ENCODE data around the gene ERN1. TPM values are rescaled to one million over a fixed set of nuclear protein-coding genes. Genes with fewer than 3 reads are reported as not detected.

The ERN1 gene
- polyA plus RNA-seq, 3 donors = 11.0 to 27.5 (median 13.7) TPM

DNA sequence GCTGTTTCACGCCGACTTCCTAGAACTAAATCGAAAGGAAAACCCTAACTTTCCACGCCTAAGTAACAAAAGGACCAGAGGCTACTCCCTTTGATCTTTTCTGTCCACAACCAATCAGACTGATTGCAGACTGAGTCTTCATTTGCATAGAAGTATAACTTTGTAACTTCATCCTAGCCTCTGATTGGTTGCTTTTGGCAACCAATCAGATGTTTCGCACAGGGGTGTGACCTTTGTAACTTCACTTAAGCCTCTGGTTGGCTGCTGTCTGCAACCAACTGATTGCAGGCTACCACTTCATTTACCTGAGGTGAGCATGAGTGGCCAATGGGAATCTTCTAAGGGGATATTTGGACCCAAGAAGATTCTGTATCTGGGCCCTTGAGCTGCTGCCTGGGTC, 92.1 kb downstream of the ERN1 start:
- 100% methylated on average over 1 of the region's 5 CpGs for WGBS (ENCODE audit: insufficient coverage)
- no peaks in the 10 kb centered on the region for H3K4me1 Mint-ChIP-seq

DNA sequence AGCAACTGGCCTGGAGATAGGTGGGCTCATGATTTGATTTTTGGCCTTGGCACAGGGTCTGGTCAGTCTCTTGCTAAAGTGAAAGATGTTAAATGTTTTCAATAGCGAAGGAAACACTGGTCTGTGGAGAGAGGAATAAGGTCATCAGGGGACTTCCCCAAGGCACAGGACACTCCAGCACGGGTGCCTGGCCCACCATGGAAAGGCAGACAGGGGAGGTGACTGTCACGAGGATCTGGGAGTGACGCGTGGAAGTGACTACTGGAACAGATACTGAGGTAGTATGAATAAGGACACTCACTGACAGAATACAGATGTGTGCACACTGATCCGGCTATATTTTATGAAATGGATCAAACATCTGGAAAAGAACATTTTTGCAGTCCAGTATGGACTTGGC, 92.8 kb downstream of the ERN1 start:
- intact Hi-C loops (cut with micrococcal nuclease) = loop anchor here in 1 of 2 donors (10.0 kb wide), 1 partner anchor 238 kb away; no protein-coding TSS in a partner anchor
- H3K27ac ChIP-seq (ENCODE audit: low read depth in 1 of 2, low read length in 2 of 2) = no peak overlapping the region
- Mint-ChIP-seq H3K9me3 (no peaks in the 10 kb centered on the region), H3K27ac (no peak overlapping the region), H3K36me3 (peaks cover 46 to 50% of the 10 kb centered on the region in 2 donors), H3K4me1 (no peaks in the 10 kb centered on the region), H3K4me3 (no peak overlapping the region), H3K27me3 (ENCODE audit: low read depth in 3 of 3) (no peaks in the 10 kb centered on the region)
- H3K4me2 ChIP-seq (replicated peaks; ENCODE audit: extremely low read depth, low read length, poor library complexity, severe bottlenecking) = no peak overlapping the region
- H3K4me3 ChIP-seq (replicated peaks in 1 of 3; ENCODE audit: low read depth in 2 of 3, low read length in 3 of 3) = no peak overlapping the region
- TF ChIP-seq, protein P1, sequence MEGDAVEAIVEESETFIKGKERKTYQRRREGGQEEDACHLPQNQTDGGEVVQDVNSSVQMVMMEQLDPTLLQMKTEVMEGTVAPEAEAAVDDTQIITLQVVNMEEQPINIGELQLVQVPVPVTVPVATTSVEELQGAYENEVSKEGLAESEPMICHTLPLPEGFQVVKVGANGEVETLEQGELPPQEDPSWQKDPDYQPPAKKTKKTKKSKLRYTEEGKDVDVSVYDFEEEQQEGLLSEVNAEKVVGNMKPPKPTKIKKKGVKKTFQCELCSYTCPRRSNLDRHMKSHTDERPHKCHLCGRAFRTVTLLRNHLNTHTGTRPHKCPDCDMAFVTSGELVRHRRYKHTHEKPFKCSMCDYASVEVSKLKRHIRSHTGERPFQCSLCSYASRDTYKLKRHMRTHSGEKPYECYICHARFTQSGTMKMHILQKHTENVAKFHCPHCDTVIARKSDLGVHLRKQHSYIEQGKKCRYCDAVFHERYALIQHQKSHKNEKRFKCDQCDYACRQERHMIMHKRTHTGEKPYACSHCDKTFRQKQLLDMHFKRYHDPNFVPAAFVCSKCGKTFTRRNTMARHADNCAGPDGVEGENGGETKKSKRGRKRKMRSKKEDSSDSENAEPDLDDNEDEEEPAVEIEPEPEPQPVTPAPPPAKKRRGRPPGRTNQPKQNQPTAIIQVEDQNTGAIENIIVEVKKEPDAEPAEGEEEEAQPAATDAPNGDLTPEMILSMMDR (IDR thresholded peaks at IDR 0.05) = no peak
- WGBS (ENCODE audit: insufficient coverage) = 94% methylated on average over 5 of the region's 6 CpGs
- DNase-seq = no peak
- H3K36me3 ChIP-seq (replicated peaks in 1 of 2; ENCODE audit: control insufficient read depth in 1 of 2, insufficient read depth in 2 of 2, low read length in 2 of 2) = peaks cover 36 to 48% of the 10 kb centered on the region in 2 donors
- H4K20me1 ChIP-seq (ENCODE audit: insufficient read depth, low read length) = no peaks in the 10 kb centered on the region
- no peaks in the 10 kb centered on the region for H3K4me1 ChIP-seq (ENCODE audit: control insufficient read depth in 1 of 2, insufficient read depth in 2 of 2, low read length in 2 of 2)
- no peak overlapping the region for H3K9ac ChIP-seq (ENCODE audit: insufficient read depth, low read length, poor library complexity, severe bottlenecking)
- no peaks in the 10 kb centered on the region for H3K9me3 ChIP-seq (replicated peaks in 1 of 2; ENCODE audit: control insufficient read depth in 1 of 2, insufficient read depth in 1 of 2, low read length in 2 of 2)
- no peaks in the 10 kb centered on the region for H3K27me3 ChIP-seq (ENCODE audit: control insufficient read depth in 2 of 2, insufficient read depth in 2 of 2, low read length in 2 of 2)
- no peak overlapping the region for H2AFZ ChIP-seq (ENCODE audit: insufficient read depth, low read depth, low read length, poor library complexity, severe bottlenecking)
- H3K79me2 ChIP-seq (ENCODE audit: insufficient read depth, low read length) = no peaks in the 10 kb centered on the region

More for the DNA sequence above, 92.1 kb downstream of the ERN1 start:
- intact Hi-C loops (cut with micrococcal nuclease) = loop anchor here in 1 of 2 donors (10.0 kb wide), 1 partner anchor 237 kb away; no protein-coding TSS in a partner anchor
- Mint-ChIP-seq H3K9me3 (no peaks in the 10 kb centered on the region), H3K36me3 (peaks cover 51 to 56% of the 10 kb centered on the region in 2 donors), H3K27me3 (ENCODE audit: low read depth in 3 of 3) (no peaks in the 10 kb centered on the region), H3K4me3 (no peak overlapping the region), H3K27ac (no peak overlapping the region)
- Histone ChIP-seq H3K27me3 (ENCODE audit: control insufficient read depth in 2 of 2, insufficient read depth in 2 of 2, low read length in 2 of 2) (no peaks in the 10 kb centered on the region), H3K4me3 (replicated peaks in 1 of 3; ENCODE audit: low read depth in 2 of 3, low read length in 3 of 3) (no peak overlapping the region), H4K20me1 (ENCODE audit: insufficient read depth, low read length) (no peaks in the 10 kb centered on the region), H3K9me3 (replicated peaks in 1 of 2; ENCODE audit: control insufficient read depth in 1 of 2, insufficient read depth in 1 of 2, low read length in 2 of 2) (no peaks in the 10 kb centered on the region), H3K27ac (ENCODE audit: low read depth in 1 of 2, low read length in 2 of 2) (no peak overlapping the region), H3K79me2 (ENCODE audit: insufficient read depth, low read length) (no peaks in the 10 kb centered on the region), H3K4me1 (ENCODE audit: control insufficient read depth in 1 of 2, insufficient read depth in 2 of 2, low read length in 2 of 2) (no peaks in the 10 kb centered on the region), H2AFZ (ENCODE audit: insufficient read depth, low read depth, low read length, poor library complexity, severe bottlenecking) (no peak overlapping the region), H3K9ac (ENCODE audit: insufficient read depth, low read length, poor library complexity, severe bottlenecking) (no peak overlapping the region), H3K36me3 (replicated peaks in 1 of 2; ENCODE audit: control insufficient read depth in 1 of 2, insufficient read depth in 2 of 2, low read length in 2 of 2) (peaks cover 41 to 55% of the 10 kb centered on the region in 2 donors), H3K4me2 (replicated peaks; ENCODE audit: extremely low read depth, low read length, poor library complexity, severe bottlenecking) (no peak overlapping the region)
- DNase-seq = no peak
- TF ChIP-seq, protein P1 (IDR thresholded peaks at IDR 0.05) = no peak
